Esophagus muscularis mucosa (tissue), 4 donors: ENCODE measurements around the gene SETBP1.

ENCODE experiments used
- CTCF ChIP-seq, 3 experiments: fragments of 200-600 bp in 2 of 3; fragments of 450-650 bp in 1 of 3; sonication (generic) in 2 of 3; IDR thresholded peaks; one replicate each; pipeline ENCODE4 v1.5.1; 2017 to 2019; ENCODE audit warnings: antibody characterized with exemption in 3 of 3, mild to moderate bottlenecking in 2 of 3, moderate library complexity in 1 of 3
- EP300 ChIP-seq: sonication (generic); formaldehyde crosslinking; IDR thresholded peaks from one replicate; pipeline ENCODE4 v1.6.1; 2017; ENCODE audit warnings: antibody characterized with exemption
- POLR2A ChIP-seq: fragments of 450-650 bp; IDR thresholded peaks from one replicate; pipeline ENCODE4 v1.6.1; 2017; ENCODE audit warnings: antibody characterized with exemption, moderate library complexity, mild to moderate bottlenecking, low read depth
- POLR2AphosphoS5 ChIP-seq, 2 donors: sonication (generic); formaldehyde crosslinking; IDR thresholded peaks; one replicate each; pipeline ENCODE4 v1.6.1; 2017; ENCODE audit warnings: antibody characterized with exemption in 2 of 2

GRCh38 chr18:44857081-44857480, 176.4 kb downstream of the SETBP1 start:
- TF ChIP-seq CTCF (IDR thresholded peaks at IDR 0.05): no peak
- TF ChIP-seq POLR2A: no peak
- TF ChIP-seq EP300: no peak
- no peak for TF ChIP-seq POLR2AphosphoS5 (IDR thresholded peaks at IDR 0.05)
